HG03039 (cell line): ENCODE data around the gene TMEM127.
"Not testable (repeated sequence)": the region's sequence is repeated elsewhere in the genome, so short reads cannot be mapped to it uniquely, and the experiment has no call there.

Experiments
- ATAC-seq: cut with Tn5 transposase; IDR thresholded peaks from one replicate; pipeline ENCODE4 v1.9.1; 2021; ENCODE audit warnings: mild to moderate bottlenecking, moderate library complexity; ENCODE audit not compliant: unreplicated experiment

Gene TMEM127

GRCh38 chr2:96265840-96266679, at the start of gene TMEM127, which contains the start of gene CIAO1:
Gene TMEM127 (minus strand): TSS chr2:96265997. CDS start chr2:96265381, 616 bp downstream.
Gene CIAO1 (plus strand): TSS chr2:96266225. CDS start chr2:96266351, 126 bp downstream.
- peak; percentile 90 for ATAC-seq

- ATAC-seq: no peak
These were observed 49.2 kb upstream of the TMEM127 start for GRCh38 chr2:96315005-96315399.

DNA sequence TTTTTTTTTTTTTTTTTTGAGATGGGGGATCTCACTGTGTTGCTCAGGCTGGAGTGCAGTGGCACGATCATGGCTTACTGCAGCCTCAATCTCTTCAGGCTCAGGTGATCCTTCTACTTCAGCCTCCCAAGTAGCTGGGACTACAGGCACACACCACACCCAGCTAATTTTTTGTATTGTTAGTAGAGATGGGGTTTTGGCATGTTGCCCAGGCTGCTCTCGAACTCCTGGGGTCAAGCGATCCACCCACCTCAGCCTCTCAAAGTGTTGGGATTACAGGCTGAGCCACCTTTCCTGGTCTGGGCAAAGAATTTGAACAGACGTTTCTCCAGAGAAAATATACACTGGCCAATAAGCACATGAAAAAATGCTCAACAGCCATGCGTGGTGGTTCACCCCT, 42.5 kb upstream of the TMEM127 start:
- no peak for ATAC-seq

DNA sequence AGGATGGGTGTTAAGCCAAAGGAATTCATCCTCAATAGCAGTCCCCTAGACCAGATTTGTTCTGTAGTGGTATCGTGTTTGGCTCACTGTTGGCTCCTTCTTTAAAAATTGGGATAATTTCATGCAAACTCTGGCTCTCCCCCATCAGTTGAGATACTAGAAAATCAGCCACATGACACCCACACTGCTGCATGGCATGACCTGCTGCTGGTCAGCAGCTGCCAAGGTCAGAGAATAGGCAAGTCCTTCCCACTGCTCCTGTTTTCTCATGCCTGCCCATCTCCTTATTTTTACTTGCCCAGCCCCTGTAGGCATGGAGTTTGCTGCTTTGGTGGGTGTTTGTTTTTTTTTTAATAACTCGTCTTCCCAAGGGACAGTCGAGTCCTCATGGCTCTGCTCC, 40.6 kb upstream of the TMEM127 start:
- no peak for ATAC-seq

DNA sequence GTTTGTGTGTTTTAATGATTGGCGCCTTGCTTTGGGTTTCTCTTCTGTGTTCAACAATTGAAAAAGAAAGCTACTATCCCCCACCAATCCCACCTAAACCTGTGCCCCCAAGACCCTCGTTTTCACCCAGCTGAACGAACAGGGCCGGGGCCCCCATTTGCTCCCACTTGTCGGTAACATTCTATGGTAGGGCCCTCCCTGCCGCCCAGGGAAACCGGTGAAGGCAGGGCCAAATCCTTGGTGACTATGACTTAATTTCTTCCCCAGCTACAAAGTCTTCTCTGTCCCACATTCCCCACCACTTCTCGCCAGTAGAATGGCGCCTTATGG, 40.1 kb upstream of the TMEM127 start:
- no peak for ATAC-seq

DNA sequence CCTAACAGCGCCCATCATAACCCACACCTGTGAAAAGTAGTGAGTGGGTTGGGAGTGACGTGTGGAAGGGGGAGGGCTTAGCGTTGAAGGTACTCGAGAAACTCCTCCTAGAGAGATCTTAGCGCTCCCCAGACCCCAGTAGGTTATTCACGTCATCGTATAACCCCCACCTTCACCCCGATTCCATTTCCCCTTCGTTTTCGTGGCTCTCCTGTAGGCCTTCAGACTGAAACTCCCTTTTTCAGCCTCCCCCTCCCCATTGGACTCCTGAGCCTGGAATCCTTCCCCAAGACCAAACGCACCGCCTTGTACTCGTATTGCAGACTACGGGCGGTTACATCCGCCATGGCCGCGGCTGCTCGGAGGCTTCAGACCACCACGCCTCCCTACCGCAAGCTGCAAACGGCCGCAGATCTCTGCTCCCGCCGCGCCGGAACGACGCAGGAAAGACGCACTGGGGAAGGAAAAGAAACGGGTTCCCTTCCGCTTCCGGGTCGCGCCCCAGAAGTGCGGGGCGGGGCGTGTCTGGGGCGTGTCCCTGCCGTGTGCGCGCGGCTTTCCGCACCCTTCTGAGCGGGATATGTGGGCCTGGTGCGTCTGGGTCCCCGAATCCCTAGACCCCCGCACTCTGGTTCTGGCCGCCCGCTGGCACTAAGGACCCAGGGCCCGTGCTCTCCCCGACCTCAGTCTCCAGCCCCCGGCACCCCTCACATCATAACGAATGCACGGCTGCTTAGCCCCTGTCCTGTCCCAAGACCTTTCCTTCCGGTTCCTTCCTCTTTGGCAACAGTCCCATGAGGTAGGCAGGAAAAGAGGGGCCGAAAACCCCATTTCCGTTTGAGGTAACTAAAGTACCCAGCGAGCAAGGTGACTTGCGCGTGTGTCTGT, 39.5 kb upstream of the TMEM127 start, which contains the start of gene SNRNP200:
Gene SNRNP200, minus strand, starts transcription at position 456 of the 888 bp plus-strand sequence. Its CDS starts 109 bp downstream, at position 347.
- peak; percentile 84 for ATAC-seq

DNA sequence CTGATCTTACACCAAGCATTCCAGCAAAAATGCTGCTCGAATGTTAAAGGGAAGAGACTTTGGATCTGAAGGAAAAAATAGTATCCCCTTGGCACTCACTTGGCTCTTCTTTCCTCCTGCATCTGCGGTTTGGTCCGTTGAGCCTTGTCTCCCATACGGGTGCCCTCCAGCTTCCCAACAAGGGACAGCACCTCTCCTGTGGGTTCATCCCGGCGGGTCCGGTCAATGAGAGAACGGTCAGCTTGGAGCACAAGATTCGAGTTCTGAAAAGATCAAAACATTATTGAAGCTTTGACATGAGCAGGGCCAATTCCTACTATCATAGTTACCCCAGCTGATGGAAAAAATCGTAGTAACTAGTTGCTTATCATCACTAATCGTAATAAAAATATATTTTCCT, 38.8 kb upstream of the TMEM127 start:
- ATAC-seq: no peak

- ATAC-seq: no peak
These were observed 36.1 kb upstream of the TMEM127 start for GRCh38 chr2:96301865-96302264.

- ATAC-seq: no peak
These were observed 31.1 kb upstream of the TMEM127 start for GRCh38 chr2:96296925-96297324.

DNA sequence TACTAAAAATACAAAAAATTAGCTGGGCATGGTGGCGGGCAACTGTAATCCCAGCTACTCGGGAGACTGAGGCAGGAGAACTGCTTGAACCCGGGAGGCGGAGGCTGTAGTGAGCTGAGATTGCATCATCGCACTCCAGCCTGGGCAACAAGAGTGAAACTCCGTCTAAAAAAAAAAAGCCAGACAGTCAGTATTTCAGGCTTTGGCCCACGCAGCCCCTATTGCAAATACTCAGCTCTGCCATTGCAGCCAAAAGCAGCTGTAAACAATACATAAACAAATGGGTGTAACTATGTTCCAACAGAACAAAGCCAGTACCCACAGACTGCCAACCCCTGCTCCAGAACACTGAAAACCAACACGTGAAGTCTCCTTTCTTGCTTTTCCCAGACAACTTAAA, 28.5 kb upstream of the TMEM127 start:
- not testable (repeated sequence) for ATAC-seq

GRCh38 chr2:96291751-96292150, 26.0 kb upstream of the TMEM127 start:
- ATAC-seq: no peak

DNA sequence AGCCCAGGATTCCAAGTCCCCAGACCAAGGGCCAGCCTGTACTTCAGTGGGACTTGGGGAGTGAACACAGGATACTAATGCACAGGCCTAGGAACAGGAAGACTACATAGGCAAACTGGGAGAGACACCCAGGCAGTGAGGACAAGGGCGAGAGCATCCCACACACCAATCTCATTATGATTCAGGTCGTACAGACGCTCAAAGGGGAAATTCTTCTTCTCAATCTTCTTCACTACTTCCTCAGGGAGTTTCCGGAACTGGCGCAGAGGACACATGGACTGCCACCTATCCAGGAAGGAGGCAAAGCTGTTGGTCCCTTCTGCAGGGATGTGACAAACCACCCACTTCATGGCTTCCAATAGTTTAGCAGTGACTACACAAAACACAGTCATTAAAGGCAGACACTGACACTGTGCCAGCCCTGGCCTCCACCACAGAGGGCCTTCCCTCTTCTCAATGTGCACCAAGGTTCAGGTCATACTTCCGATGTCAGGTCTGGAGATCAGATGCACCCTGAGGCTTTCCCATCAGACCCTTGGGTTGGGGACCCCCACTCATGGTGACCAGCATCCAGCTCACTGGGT, 21.6 kb upstream of the TMEM127 start:
- ATAC-seq: no peak

DNA sequence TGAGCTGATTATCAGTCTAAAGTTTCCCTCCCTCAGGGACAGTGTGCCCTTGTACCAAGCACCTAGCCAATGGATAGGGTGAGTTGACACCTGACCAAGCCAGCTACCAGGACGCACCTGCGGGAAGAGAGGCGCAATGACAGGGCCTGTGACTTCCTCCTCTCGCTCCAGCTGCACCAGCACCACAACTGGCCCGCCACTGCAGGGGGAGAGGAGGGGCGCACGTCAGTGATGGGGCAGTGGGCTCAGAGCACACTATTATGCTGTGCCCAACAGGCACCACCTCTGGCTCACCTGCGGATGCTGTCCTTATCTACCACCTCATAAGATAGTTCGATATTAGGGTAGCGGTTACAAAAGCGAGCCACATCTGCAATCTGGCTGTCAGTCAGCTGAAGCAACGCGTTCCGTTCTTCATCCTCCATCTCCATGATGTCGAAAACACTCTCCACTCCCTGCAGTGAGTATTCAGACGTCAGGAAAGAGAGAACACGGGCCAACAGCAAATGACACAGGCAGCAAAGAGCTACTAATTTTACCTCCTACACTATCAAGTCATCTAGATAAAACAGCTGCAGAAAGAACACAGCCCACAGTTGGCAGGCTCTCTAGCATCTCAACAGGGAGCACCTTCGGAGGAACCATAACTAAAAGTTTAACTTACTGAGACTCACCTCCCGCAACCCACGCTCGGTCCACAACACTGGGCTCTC, 11.1 kb upstream of the TMEM127 start:
- ATAC-seq: no peak

- no peak for ATAC-seq
These were observed 8.7 kb upstream of the TMEM127 start for GRCh38 chr2:96274355-96275056.

GRCh38 chr2:96273763-96274162, 8.0 kb upstream of the TMEM127 start:
- no peak for ATAC-seq

- no peak for ATAC-seq
These were observed 6.2 kb upstream of the TMEM127 start for GRCh38 chr2:96271995-96272394.

- ATAC-seq: no peak
These were observed 1.6 kb upstream of the TMEM127 start for GRCh38 chr2:96267159-96267971.

GRCh38 chr2:96265349-96265839, 403 bp downstream of the TMEM127 start:
- peak; percentile 15 for ATAC-seq
